Stimulated activated naive CD8-positive, alpha-beta T cell treated with anti-CD3 and anti-CD28 coated beads, Interleukin-15, amount 100 ng/mL, for 72 hours (primary cell): ENCODE data around the gene ANKRD45.
"Not testable (repeated sequence)": the region's sequence is repeated elsewhere in the genome, so short reads cannot be mapped to it uniquely, and the experiment has no call there.

ENCODE experiments used
- ATAC-seq: fragments of 150-1000 bp; cut with Tn5 transposase; 2 replicates; pipeline ENCODE4 v1.10.0; 2021; ENCODE audit warnings: mild to moderate bottlenecking, moderate library complexity
- DNase-seq, 2 donors: peaks; one replicate each; pipeline ENCODE4 v3.0.0; 2021 to 2022
- H3K27ac Mint-ChIP-seq, 2 donors: one replicate each; pipeline ENCODE4 v1.8.0; 2022; ENCODE audit warnings: mild to moderate bottlenecking in 2 of 2, mixed read lengths in 2 of 2, moderate library complexity in 2 of 2
- H3K27me3 Mint-ChIP-seq: one replicate; pipeline ENCODE4 v1.8.0; 2022; ENCODE audit warnings: mixed read lengths
- H3K4me1 Mint-ChIP-seq: one replicate; pipeline ENCODE4 v1.8.0; 2022; ENCODE audit warnings: mild to moderate bottlenecking, mixed read lengths
- H3K4me3 Mint-ChIP-seq, 2 donors: one replicate each; pipeline ENCODE4 v1.8.0; 2022; ENCODE audit warnings: mild to moderate bottlenecking in 2 of 2, mixed read lengths in 2 of 2, moderate library complexity in 1 of 2
- H3K9me3 Mint-ChIP-seq, 2 donors: one replicate each; pipeline ENCODE4 v1.8.0; 2022; ENCODE audit warnings: mixed read lengths in 2 of 2

Gene ANKRD45

GRCh38 chr1:173563846-173564245, 105.8 kb downstream of the ANKRD45 start:
- not testable (repeated sequence) for H3K4me1 Mint-ChIP-seq
- peaks cover 29 to 32% of the 10 kb centered on the region in 2 donors for H3K9me3 Mint-ChIP-seq

DNA sequence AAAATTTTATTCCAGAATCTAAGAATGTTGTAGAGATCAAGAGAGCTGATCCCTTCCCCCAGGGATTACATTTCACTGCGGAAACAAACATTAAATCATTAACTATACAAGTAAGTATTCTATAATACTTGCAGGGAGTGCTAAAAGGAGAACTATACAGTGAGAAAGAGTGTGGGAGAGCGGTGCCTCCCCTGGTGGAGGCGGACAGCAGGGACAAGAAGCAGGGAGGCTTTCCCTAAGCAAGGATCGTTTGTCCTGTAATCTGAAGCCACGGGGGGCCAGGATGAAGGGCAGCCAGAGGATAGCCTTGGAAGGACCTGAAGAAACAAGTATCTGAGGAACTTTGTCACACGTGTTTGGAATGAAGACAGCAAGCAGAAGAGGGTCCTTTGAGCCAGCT, 106.8 kb downstream of the ANKRD45 start:
- H3K4me1 Mint-ChIP-seq, result peaks cover 11% of the 10 kb centered on the region
- ATAC-seq (no peak), DNase-seq (no peak)
- H3K9me3 Mint-ChIP-seq, result peaks cover 23 to 25% of the 10 kb centered on the region in 2 donors
- H3K27me3 Mint-ChIP-seq, result no peaks in the 10 kb centered on the region
- H3K27ac Mint-ChIP-seq, result no peak overlapping the region
- H3K4me3 Mint-ChIP-seq, result no peak overlapping the region

More at GRCh38 chr1:173563846-173564245, 105.8 kb downstream of the ANKRD45 start:
- not testable (repeated sequence) for H3K4me3 Mint-ChIP-seq, H3K27me3 Mint-ChIP-seq, DNase-seq, H3K27ac Mint-ChIP-seq, ATAC-seq

GRCh38 chr1:173561263-173561662, 108.4 kb downstream of the ANKRD45 start:
- no peak for ATAC-seq
- no peaks in the 10 kb centered on the region for H3K27me3 Mint-ChIP-seq
- DNase-seq, result no peak
- H3K4me3 Mint-ChIP-seq, result no peak overlapping the region
- H3K9me3 Mint-ChIP-seq, result peaks cover 8 to 9% of the 10 kb centered on the region in 2 donors
- peaks cover 13% of the 10 kb centered on the region for H3K4me1 Mint-ChIP-seq
- H3K27ac Mint-ChIP-seq, result peak overlapping the region in 1 of 2 donors; percentile 70

DNA sequence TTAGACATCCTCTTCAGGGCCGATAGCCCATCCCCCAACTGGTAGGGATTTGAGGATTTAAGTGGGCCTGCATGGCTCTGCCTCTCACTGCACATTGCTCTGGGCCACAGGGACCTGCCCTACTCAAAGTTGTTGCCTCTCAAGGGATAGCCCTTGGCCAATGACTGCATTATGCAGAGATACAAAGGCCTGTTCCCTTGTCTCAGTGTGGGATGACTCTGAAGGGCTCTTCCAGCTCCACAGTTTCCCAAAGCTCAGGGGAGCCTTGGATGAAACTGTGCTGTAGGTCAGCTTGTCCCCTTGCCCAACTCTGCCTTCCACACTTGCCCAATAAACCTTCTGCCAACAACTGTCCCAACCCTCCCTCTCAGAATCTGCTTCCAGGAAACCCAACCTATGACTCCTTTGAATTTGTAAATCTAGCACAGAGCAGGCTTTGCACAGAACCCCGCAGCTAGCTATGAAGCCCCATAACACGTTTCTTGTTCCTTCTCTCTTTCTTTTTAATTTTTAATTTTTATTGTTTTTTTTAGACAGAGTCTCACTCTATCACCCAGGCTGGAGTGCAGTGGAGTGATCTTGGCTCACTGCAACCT, 109.3 kb downstream of the ANKRD45 start:
- Mint-ChIP-seq H3K27ac (no peak overlapping the region), H3K4me3 (no peak overlapping the region), H3K4me1 (peaks cover 15% of the 10 kb centered on the region), H3K27me3 (no peaks in the 10 kb centered on the region), H3K9me3 (peaks cover 4 to 5% of the 10 kb centered on the region in 2 donors)
- ATAC-seq (no peak), DNase-seq (no peak)
